ENCODE results near the gene ELFN1.

ELFN1 gene

GRCh38 chr7:1707756-1708595 lies 37.9 kb downstream of the ELFN1 start:
- H3K4me3 ChIP-seq (ENCODE audit: low read depth, low read length), result no peak overlapping the region
- no peak for DNase-seq (ENCODE audit: low read depth)
- TF ChIP-seq CTCF (IDR thresholded peaks at IDR 0.05; ENCODE audit: low read depth, low read length) (no peak), MAX (IDR thresholded peaks at IDR 0.05; ENCODE audit: low read depth, low read length) (no peak), POLR2A (IDR thresholded peaks at IDR 0.05; ENCODE audit: extremely low read depth, insufficient read length) (no peak), MYC (IDR thresholded peaks at IDR 0.05; ENCODE audit: low read depth, low read length) (no peak)

- no peak overlapping the region for H3K4me3 ChIP-seq (ENCODE audit: low read depth, low read length)
- TF ChIP-seq MAX (IDR thresholded peaks at IDR 0.05; ENCODE audit: low read depth, low read length) (no peak), MYC (IDR thresholded peaks at IDR 0.05; ENCODE audit: low read depth, low read length) (no peak), POLR2A (IDR thresholded peaks at IDR 0.05; ENCODE audit: extremely low read depth, insufficient read length) (no peak), CTCF (IDR thresholded peaks at IDR 0.05; ENCODE audit: low read depth, low read length) (no peak)
- no peak for DNase-seq (ENCODE audit: low read depth)
Measured at GRCh38 chr7:1708596-1709251, 38.6 kb downstream of the ELFN1 start.

- H3K4me3 ChIP-seq (ENCODE audit: low read depth, low read length), result no peak overlapping the region
- DNase-seq (ENCODE audit: low read depth), result no peak
- TF ChIP-seq POLR2A (IDR thresholded peaks at IDR 0.05; ENCODE audit: extremely low read depth, insufficient read length) (no peak), MAX (IDR thresholded peaks at IDR 0.05; ENCODE audit: low read depth, low read length) (no peak), MYC (IDR thresholded peaks at IDR 0.05; ENCODE audit: low read depth, low read length) (no peak), CTCF (IDR thresholded peaks at IDR 0.05; ENCODE audit: low read depth, low read length) (no peak)
Measured at GRCh38 chr7:1709281-1709680, 39.2 kb downstream of the ELFN1 start.

- peak; percentile 48 for DNase-seq (ENCODE audit: low read depth)
- TF ChIP-seq MAX (IDR thresholded peaks at IDR 0.05; ENCODE audit: low read depth, low read length), result no peak
- TF ChIP-seq CTCF (IDR thresholded peaks at IDR 0.05; ENCODE audit: low read depth, low read length), result peak; percentile 51
- TF ChIP-seq MYC (IDR thresholded peaks at IDR 0.05; ENCODE audit: low read depth, low read length), result no peak
- TF ChIP-seq POLR2A (IDR thresholded peaks at IDR 0.05; ENCODE audit: extremely low read depth, insufficient read length), result no peak
- no peak overlapping the region for H3K4me3 ChIP-seq (ENCODE audit: low read depth, low read length)
Measured at GRCh38 chr7:1709900-1710299, 39.8 kb downstream of the ELFN1 start.

GRCh38 chr7:1710936-1711335 lies 40.9 kb downstream of the ELFN1 start:
- no peak for DNase-seq (ENCODE audit: low read depth)
- H3K4me3 ChIP-seq (ENCODE audit: low read depth, low read length), result no peak overlapping the region
- no peak for TF ChIP-seq CTCF (IDR thresholded peaks at IDR 0.05; ENCODE audit: low read depth, low read length)
- no peak for TF ChIP-seq MYC (IDR thresholded peaks at IDR 0.05; ENCODE audit: low read depth, low read length)
- no peak for TF ChIP-seq MAX (IDR thresholded peaks at IDR 0.05; ENCODE audit: low read depth, low read length)
- TF ChIP-seq POLR2A (IDR thresholded peaks at IDR 0.05; ENCODE audit: extremely low read depth, insufficient read length), result no peak
